Stimulated activated CD4-positive, alpha-beta T cell treated with anti-CD3 and anti-CD28 coated beads, Interleukin-12 subunit alpha, Interleukin-12 subunit beta, amount 100 ng/mL, for 4 hours (primary cell): ENCODE data around the gene VAV1.
A peak's percentile ranks its signal among the peaks of the same experiment; 100 is the strongest.
"Not testable (repeated sequence)": the region's sequence is repeated elsewhere in the genome, so short reads cannot be mapped to it uniquely, and the experiment has no call there.

ENCODE experiments used
- DNase-seq: peaks from one replicate; pipeline ENCODE4 v3.0.0-alpha.2; 2020

VAV1 gene

GRCh38 chr19:6854758-6855157 lies 82.2 kb downstream of the VAV1 start:
- DNase-seq = no peak

GRCh38 chr19:6856749-6857372 lies 84.4 kb downstream of the VAV1 start:
- no peak for DNase-seq

GRCh38 chr19:6861683-6862286 lies 89.3 kb downstream of the VAV1 start:
- DNase-seq = no peak

GRCh38 chr19:6862673-6863078 lies 90.2 kb downstream of the VAV1 start:
- DNase-seq = peak; percentile 86

- no peak for DNase-seq
Measured at GRCh38 chr19:6864325-6864940, 91.9 kb downstream of the VAV1 start.

GRCh38 chr19:6865849-6866248 lies 93.3 kb downstream of the VAV1 start:
- no peak for DNase-seq

- no peak for DNase-seq
Measured at GRCh38 chr19:6866741-6867151, 94.2 kb downstream of the VAV1 start.

- no peak for DNase-seq
Measured at GRCh38 chr19:6868351-6868750, 95.8 kb downstream of the VAV1 start.

- DNase-seq = not testable (repeated sequence)
Measured at GRCh38 chr19:6869151-6869882, 96.8 kb downstream of the VAV1 start.

GRCh38 chr19:6873708-6874431 lies 101.4 kb downstream of the VAV1 start:
- no peak for DNase-seq

GRCh38 chr19:6875218-6875617 lies 102.7 kb downstream of the VAV1 start:
- DNase-seq = no peak

GRCh38 chr19:6876748-6877147 lies 104.2 kb downstream of the VAV1 start:
- no peak for DNase-seq

GRCh38 chr19:6877766-6878165 lies 105.3 kb downstream of the VAV1 start:
- DNase-seq = no peak

GRCh38 chr19:6886277-6886897 lies 113.9 kb downstream of the VAV1 start:
- DNase-seq = no peak

GRCh38 chr19:6887316-6887715 lies 114.8 kb downstream of the VAV1 start, which contains the start of gene ADGRE1:
Gene ADGRE1, plus strand, starts transcription at chr19:6887579. Its CDS starts 30 bp downstream, at chr19:6887609.
- DNase-seq = no peak

GRCh38 chr19:6888967-6889366 lies 116.5 kb downstream of the VAV1 start:
- no peak for DNase-seq

- DNase-seq = no peak
Measured at GRCh38 chr19:6890401-6890913, 117.9 kb downstream of the VAV1 start.

GRCh38 chr19:6890938-6891337 lies 118.4 kb downstream of the VAV1 start:
- peak; percentile 16 for DNase-seq

- no peak for DNase-seq
Measured at GRCh38 chr19:6891761-6892385, 119.4 kb downstream of the VAV1 start.

GRCh38 chr19:6894313-6894712 lies 121.8 kb downstream of the VAV1 start:
- DNase-seq = no peak

GRCh38 chr19:6903446-6903845 lies 130.9 kb downstream of the VAV1 start:
- DNase-seq = no peak

GRCh38 chr19:6906559-6907060 lies 134.1 kb downstream of the VAV1 start:
- DNase-seq = no peak
